ENCODE data around the gene PRAC1. TPM values are rescaled to one million over a fixed set of nuclear protein-coding genes. Genes with fewer than 3 reads are reported as not detected.

Gene PRAC1
- total RNA-seq, 1 donor from 2014 or later: not detected

- H3K4me3 ChIP-seq (ENCODE audit: low read depth, low read length): no peak overlapping the region
- TF ChIP-seq, protein P1, sequence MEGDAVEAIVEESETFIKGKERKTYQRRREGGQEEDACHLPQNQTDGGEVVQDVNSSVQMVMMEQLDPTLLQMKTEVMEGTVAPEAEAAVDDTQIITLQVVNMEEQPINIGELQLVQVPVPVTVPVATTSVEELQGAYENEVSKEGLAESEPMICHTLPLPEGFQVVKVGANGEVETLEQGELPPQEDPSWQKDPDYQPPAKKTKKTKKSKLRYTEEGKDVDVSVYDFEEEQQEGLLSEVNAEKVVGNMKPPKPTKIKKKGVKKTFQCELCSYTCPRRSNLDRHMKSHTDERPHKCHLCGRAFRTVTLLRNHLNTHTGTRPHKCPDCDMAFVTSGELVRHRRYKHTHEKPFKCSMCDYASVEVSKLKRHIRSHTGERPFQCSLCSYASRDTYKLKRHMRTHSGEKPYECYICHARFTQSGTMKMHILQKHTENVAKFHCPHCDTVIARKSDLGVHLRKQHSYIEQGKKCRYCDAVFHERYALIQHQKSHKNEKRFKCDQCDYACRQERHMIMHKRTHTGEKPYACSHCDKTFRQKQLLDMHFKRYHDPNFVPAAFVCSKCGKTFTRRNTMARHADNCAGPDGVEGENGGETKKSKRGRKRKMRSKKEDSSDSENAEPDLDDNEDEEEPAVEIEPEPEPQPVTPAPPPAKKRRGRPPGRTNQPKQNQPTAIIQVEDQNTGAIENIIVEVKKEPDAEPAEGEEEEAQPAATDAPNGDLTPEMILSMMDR (IDR thresholded peaks at IDR 0.05; ENCODE audit: insufficient read depth, low read length, severe bottlenecking): no peak
- peaks cover 78% of the 10 kb centered on the region for H3K27me3 ChIP-seq (ENCODE audit: control insufficient read depth, insufficient read depth, low read length)
- H3K36me3 ChIP-seq (ENCODE audit: control insufficient read depth, insufficient read depth, low read length): no peaks in the 10 kb centered on the region
- DNase-seq (ENCODE audit: low read depth): no peak
- no peak for FAIRE-seq
These were observed 11.5 kb upstream of the PRAC1 start for GRCh38 chr17:48733632-48734328.

- TF ChIP-seq, protein P1 (IDR thresholded peaks at IDR 0.05; ENCODE audit: insufficient read depth, low read length, severe bottlenecking): no peak
- DNase-seq (ENCODE audit: low read depth): no peak
- Histone ChIP-seq H3K4me3 (ENCODE audit: low read depth, low read length) (no peak overlapping the region), H3K27me3 (ENCODE audit: control insufficient read depth, insufficient read depth, low read length) (peaks cover 77% of the 10 kb centered on the region), H3K36me3 (ENCODE audit: control insufficient read depth, insufficient read depth, low read length) (no peaks in the 10 kb centered on the region)
- no peak for FAIRE-seq
These were observed 10.6 kb upstream of the PRAC1 start for GRCh38 chr17:48732688-48733629.

DNA sequence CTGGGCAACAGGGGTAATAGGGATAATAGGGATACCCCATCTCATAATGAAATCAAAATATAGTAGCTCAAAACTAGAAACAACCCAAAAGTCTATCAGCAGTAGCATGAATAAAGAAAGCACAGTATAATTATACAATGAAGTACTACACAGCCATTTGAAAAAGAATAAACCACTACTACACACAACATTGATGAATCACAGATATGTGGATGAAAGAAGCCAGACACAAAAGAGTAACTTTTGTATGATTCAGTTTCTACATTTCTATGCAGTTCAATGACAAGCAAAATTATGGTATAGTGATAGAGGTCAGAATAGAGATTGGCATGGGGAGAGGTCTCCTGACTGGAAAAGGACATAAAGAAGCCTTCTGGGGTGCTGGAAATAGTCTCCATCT, 9.0 kb upstream of the PRAC1 start:
- no peak for FAIRE-seq
- H3K4me3 ChIP-seq (ENCODE audit: low read depth, low read length): no peak overlapping the region
- TF ChIP-seq, protein P1 (IDR thresholded peaks at IDR 0.05; ENCODE audit: insufficient read depth, low read length, severe bottlenecking): no peak
- no peak for DNase-seq (ENCODE audit: low read depth)
- H3K27me3 ChIP-seq (ENCODE audit: control insufficient read depth, insufficient read depth, low read length): peaks cover 83% of the 10 kb centered on the region
- H3K36me3 ChIP-seq (ENCODE audit: control insufficient read depth, insufficient read depth, low read length): no peaks in the 10 kb centered on the region

- FAIRE-seq: no peak
- Histone ChIP-seq H3K27me3 (ENCODE audit: control insufficient read depth, insufficient read depth, low read length) (peaks cover 83% of the 10 kb centered on the region), H3K4me3 (ENCODE audit: low read depth, low read length) (no peak overlapping the region), H3K36me3 (ENCODE audit: control insufficient read depth, insufficient read depth, low read length) (no peaks in the 10 kb centered on the region)
- TF ChIP-seq, protein P1 (IDR thresholded peaks at IDR 0.05; ENCODE audit: insufficient read depth, low read length, severe bottlenecking): no peak
- no peak for DNase-seq (ENCODE audit: low read depth)
These were observed 7.9 kb upstream of the PRAC1 start for GRCh38 chr17:48730240-48730550.

GRCh38 chr17:48729335-48730239, 7.3 kb upstream of the PRAC1 start:
- H3K27me3 ChIP-seq (ENCODE audit: control insufficient read depth, insufficient read depth, low read length): peaks cover 83% of the 10 kb centered on the region
- DNase-seq (ENCODE audit: low read depth): no peak
- H3K36me3 ChIP-seq (ENCODE audit: control insufficient read depth, insufficient read depth, low read length): no peaks in the 10 kb centered on the region
- TF ChIP-seq, protein P1 (IDR thresholded peaks at IDR 0.05; ENCODE audit: insufficient read depth, low read length, severe bottlenecking): no peak
- no peak overlapping the region for H3K4me3 ChIP-seq (ENCODE audit: low read depth, low read length)
- FAIRE-seq: no peak

Measured in bronchial epithelial cell (primary cell).